HG03066 (cell line): ENCODE results near the gene CADM1.

Source experiments
- ATAC-seq: cut with Tn5 transposase; IDR thresholded peaks from one replicate; pipeline ENCODE4 v1.9.1; 2021; ENCODE audit warnings: low read depth; ENCODE audit not compliant: unreplicated experiment

The CADM1 gene

GRCh38 chr11:115134926-115135325 lies 369.3 kb downstream of the CADM1 start:
- ATAC-seq = no peak

DNA sequence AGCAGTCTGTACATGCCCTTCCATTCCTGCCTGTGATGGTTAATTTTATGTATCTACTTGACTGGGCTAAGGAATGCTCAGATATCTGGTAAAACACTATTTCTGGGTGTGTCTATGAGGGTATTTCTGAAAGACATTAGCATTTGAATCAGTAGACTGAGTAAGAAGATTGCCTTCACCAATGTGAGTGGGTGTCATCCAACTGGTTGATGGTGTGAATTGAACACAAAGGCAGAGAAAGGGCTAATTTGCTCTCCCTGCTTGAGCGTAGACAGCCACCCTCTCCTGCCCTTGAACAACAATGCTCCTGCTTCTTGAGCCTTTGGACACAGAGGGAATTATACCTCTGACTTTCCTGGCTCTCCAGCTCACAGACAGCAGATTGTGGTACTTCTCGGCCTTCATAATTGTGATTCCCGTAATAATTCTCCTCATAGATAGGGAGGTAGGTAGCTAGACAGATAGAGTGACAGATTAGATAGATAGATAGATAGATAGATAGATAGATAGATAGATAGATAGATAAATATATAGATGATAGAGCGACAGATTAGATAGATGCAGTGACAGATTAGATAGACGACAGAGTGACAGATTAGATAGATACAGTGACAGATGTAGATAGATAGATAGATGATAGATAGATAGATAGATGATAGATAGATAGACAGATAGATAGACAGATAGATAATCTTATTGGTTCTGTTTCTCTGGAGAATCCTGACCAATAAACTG lies 370.6 kb downstream of the CADM1 start:
- no peak for ATAC-seq

DNA sequence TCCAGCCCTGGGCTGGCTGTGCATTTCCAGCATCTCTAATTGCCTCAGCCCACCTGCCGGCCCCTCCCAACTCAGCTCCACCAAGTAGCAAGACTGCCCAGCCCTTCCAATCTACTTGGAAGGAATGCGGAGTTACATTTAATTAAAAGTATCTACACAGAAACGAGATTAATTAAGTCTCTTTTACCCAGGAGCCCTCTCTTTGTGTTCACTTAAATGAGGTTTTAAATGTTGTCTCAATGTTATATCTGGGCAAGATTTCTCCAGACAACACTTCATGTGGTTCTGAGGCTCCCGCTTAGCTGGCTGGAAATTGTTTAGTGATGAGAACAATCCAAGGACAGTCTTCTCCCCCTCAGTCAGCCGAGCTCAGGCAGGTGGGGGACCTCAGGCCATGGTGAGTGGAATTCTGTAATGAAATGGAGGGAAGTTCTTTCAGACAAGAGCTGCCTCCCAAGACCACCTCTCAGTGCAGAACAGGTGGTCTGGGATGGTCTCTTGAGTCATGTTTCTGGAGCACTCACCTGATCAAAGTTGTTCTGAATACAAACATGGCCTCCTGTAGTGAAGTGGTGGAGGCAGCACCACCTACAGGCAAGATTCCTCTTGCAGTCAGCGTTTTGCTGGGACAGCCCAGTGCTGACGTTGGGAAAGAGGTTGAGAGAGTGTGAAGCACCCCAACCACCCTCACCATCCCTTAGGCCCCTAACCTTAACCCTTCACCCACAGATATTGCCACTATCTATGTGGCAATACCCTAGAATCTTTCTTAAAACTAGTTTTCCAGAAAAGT lies 371.6 kb downstream of the CADM1 start:
- ATAC-seq = no peak

- no peak for ATAC-seq
Observed at GRCh38 chr11:115129473-115130289, 374.5 kb downstream of the CADM1 start.

DNA sequence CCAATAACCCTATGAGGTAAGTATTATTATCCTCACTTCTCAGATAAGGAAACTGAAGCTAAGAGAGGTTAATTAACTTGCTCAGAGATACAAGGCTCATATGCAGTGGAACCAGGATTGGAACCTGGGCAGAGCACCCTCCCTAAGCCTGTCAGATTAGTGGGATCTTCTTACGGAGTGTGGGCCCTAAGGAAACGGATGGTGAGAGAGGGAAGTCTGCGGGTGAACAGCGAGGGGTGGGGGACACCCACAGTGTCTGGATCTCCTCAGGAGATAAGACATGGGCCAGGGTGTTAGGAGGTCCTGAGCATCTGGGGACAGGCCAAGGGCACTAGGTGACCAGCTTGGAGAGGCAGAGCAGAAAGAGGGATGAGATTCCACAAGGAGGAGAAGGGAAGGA lies 376.0 kb downstream of the CADM1 start:
- ATAC-seq = no peak

GRCh38 chr11:115127790-115128189 lies 376.4 kb downstream of the CADM1 start:
- no peak for ATAC-seq

DNA sequence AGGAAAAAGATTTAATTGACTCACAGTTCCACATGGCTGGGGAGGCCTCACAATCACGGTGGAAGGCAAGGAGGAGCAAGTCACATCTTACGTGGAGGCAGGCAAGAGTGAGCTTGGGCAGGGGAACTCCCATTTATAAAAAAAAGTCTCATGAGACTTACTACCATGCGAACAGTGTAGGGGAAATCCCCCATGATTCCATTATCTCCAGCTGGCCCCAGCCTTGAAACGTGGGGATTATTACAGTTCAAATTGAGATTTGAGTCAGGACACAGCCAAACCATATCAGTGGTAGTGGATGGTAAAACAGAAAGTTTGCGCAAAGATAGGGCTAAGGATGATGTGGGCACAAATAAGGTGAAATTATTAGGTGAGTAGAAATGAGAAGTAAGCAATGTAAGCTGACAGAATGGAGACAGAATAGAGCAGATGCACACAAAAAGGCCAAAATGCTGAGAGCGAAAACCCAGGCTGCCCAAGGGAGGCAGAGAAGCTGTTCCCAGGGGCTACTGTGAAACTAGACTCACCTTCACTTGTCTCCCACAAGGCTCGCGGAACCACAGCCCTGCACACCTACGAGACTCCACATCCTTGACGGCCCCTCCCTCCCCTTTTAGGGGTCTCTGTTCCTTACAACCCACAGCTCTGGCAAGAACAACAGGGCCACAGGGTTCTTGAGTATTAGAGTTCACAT lies 377.6 kb downstream of the CADM1 start:
- peak; percentile 90 for ATAC-seq

DNA sequence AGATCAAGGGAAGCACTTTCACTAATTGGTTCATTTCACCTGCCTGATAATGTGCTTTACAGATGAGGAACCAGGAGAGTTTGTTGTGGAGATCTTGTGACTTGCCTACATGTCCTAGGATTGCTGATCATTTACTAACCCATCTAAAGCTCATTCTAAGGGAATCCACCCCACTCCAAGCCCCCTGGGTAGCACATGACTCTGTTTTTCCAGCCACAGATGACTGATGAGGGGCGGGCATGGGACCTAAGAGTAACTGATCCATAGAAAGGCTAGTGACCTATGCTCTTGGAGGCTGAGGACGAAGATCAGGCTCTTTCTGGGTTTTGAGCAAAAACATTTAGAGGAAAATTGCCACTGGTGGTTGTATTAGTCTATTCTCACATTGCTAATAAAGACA lies 378.1 kb downstream of the CADM1 start:
- ATAC-seq = peak; percentile 9

DNA sequence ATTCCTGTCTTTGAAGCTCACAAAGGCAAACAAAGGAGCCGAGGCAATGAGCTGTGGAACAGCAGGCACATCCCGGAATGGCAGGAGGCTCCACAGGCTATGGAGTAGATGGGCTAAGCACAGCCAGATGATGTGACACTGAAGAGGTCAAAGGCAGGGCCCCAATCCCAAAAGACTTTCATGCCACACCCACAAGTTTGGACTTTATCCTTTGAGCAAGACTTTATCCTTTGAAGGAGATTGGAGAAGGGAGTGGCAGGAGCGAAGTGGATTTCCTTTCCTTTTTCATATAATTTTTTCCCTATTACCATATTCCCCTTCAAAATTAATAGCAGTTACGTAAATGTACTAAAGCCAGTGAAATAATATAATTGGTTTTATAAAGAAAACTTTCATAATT lies 379.4 kb downstream of the CADM1 start:
- no peak for ATAC-seq

DNA sequence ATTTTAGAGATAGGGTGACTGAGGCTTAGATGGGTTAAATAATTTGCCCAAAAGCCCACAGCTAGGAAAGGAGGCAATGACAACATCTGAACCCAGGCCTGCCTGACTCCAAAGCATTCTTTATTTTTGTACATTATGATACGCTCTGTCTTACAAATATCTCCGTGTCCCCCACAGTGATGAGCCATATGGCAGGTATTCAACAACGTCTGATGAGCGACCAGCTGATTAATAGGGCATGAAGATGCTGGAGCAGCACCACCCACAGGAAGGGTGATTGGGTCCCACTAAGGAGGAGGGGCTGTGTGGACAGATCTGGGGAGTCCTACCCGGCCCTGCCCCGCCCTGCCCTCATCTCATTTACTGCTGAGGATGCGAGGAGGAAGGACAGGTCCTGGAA lies 380.6 kb downstream of the CADM1 start:
- no peak for ATAC-seq

DNA sequence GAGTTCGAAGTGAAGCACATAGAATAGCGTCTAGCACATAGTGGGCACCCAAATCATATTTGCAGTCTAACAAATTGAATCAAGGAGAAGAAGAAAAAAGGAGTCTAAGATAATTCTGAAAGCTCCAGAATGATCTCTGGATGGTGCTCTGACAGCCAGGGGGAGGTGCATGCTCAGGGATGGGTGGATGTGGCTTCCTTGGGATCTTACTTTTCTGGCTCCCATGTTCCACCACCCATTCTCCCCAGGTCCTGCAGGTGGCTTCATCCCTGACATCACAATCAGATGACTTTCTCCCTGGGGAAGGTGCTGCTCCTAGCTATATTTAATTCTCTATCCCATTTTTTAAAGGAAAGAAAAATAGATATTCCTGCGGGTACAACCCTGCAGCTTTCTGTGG lies 381.9 kb downstream of the CADM1 start:
- no peak for ATAC-seq
